Rectal smooth muscle tissue (tissue), 1 donor: ENCODE results near the gene MYO1E.

Experiments used
- H3K27ac ChIP-seq: one replicate; pipeline ENCODE4 v1.7.0; 2013; ENCODE audit warnings: low read depth, low read length, inconsistent platforms
- H3K27me3 ChIP-seq: one replicate; pipeline ENCODE4 v1.7.0; 2013; ENCODE audit warnings: low read length; ENCODE audit not compliant: control insufficient read depth, insufficient read depth
- H3K36me3 ChIP-seq: one replicate; pipeline ENCODE4 v1.7.0; 2013; ENCODE audit warnings: low read length; ENCODE audit not compliant: control insufficient read depth, insufficient read depth
- H3K4me1 ChIP-seq: one replicate; pipeline ENCODE4 v1.7.0; 2013; ENCODE audit warnings: low read length; ENCODE audit not compliant: control insufficient read depth, insufficient read depth
- H3K4me3 ChIP-seq: one replicate; pipeline ENCODE4 v1.7.0; 2013; ENCODE audit warnings: low read length
- H3K9ac ChIP-seq: one replicate; pipeline ENCODE4 v1.7.0; 2013; ENCODE audit warnings: low read length

Gene MYO1E

DNA sequence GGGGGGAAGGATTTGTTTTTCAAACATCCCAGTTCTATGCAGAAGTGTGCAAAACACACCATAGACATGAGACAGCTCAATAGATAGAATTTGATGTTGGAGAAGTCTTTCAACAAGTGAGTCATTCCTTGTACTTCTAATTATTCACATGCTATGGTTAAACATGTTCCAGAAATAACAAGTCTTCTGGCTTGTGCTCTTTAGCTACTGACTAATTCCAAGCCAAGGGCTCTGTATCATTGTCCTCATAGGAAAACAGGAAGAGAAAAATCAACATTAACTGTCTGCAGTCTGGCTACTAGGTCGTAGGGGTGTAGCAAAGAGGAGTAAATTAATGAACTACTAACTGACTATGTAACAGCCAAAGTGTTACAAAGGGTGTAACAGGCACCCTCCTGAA lies 140.2 kb downstream of the MYO1E start:
- Histone ChIP-seq H3K27me3 (no peaks in the 10 kb centered on the region), H3K27ac (no peak overlapping the region), H3K4me1 (no peaks in the 10 kb centered on the region), H3K4me3 (no peak overlapping the region), H3K9ac (no peak overlapping the region), H3K36me3 (peaks cover 10% of the 10 kb centered on the region)

DNA sequence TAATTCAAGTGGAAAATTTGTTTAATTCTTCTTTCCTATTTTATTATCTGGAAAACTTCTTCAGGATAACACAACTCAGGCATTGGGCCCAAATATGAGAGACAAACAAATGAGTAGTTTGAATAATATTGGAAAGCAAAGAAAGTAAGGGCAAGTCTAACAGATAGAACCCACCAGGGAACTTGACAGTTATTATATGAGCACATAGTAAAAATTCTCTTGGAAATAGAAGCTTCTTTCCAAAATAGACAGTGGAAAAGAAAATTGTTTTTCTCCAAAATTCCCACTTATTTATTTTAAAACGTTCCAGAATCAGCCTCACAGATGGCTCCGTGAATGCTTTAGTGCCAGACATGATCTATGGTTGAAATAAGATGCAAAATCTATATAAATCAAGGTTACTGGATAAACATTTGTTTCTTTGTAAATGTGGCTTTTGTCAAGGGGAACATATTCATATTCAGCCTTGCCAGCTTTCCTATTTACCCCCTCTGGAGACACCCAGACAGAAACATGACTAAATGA lies 142.1 kb downstream of the MYO1E start:
- H3K9ac ChIP-seq, result no peak overlapping the region
- H3K27ac ChIP-seq, result no peak overlapping the region
- no peaks in the 10 kb centered on the region for H3K27me3 ChIP-seq
- peaks cover 10% of the 10 kb centered on the region for H3K36me3 ChIP-seq
- H3K4me1 ChIP-seq, result no peaks in the 10 kb centered on the region
- H3K4me3 ChIP-seq, result no peak overlapping the region

DNA sequence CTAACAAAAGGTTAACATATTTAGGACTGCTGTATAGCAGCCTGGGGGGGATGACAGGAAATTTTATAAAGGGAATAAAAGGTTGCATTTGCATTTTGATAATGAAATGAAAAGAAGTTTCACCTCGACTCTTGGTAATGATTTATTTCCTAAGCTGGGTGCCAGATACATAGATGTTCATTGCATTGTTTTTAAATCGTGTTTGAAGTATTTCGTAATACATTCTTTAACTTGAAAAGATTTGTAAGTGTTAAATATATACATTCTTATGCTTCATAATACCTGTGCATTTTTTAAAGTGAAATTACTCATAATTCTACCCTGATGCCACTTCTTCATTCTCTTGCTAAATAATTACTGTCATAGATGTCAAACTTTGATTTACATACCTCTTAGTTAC lies 143.2 kb downstream of the MYO1E start:
- Histone ChIP-seq H3K27ac (no peak overlapping the region), H3K27me3 (no peaks in the 10 kb centered on the region), H3K4me1 (no peaks in the 10 kb centered on the region)

DNA sequence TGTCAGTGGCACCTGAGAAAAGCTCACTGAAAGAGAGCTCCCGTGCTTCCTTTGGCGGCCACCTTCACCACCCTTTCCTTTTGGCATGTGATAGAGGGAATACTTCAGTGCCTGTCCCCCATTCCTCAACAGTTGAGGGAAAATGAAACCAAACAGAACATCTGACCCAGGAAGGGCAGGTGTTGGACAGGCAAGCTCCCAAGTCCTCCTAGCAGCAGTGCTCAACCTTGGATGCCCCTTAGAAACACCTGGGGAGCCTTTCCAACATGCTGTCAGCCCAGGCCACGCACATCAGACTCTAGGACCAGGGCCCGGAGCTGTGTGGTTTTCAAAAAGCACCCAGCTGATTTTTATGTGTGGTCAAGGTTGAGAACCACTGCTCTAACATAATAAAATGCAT lies 143.7 kb downstream of the MYO1E start:
- no peaks in the 10 kb centered on the region for H3K27me3 ChIP-seq
- H3K4me1 ChIP-seq, result no peaks in the 10 kb centered on the region
- H3K36me3 ChIP-seq, result peaks cover 12% of the 10 kb centered on the region
- no peak overlapping the region for H3K4me3 ChIP-seq
- no peak overlapping the region for H3K9ac ChIP-seq
- H3K27ac ChIP-seq, result no peak overlapping the region

More for the DNA sequence above, 143.2 kb downstream of the MYO1E start:
- H3K4me3 ChIP-seq, result no peak overlapping the region
- H3K36me3 ChIP-seq, result peaks cover 12% of the 10 kb centered on the region
- H3K9ac ChIP-seq, result no peak overlapping the region

DNA sequence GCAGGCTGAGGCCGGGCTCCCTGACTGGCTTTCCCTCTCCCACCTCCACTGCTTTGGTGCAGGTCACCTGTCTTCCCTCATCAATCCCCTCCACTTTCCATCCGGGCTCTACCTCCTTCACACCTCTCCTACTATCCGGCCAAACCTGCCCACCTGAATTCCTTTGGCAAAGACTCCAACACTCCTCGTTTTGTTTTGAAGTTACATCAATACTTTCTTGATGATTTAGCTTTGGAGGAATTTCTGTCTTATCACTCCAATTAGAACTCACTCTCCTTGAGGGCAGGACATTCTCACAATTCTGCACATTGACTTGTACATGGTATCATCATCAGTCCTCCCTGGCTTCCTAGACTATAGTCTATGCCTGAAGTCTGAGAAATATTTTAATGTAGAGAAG lies 145.7 kb downstream of the MYO1E start:
- no peak overlapping the region for H3K9ac ChIP-seq
- H3K4me1 ChIP-seq, result peaks cover 8% of the 10 kb centered on the region
- H3K4me3 ChIP-seq, result no peak overlapping the region
- H3K36me3 ChIP-seq, result peaks cover 12% of the 10 kb centered on the region
- H3K27me3 ChIP-seq, result no peaks in the 10 kb centered on the region
- no peak overlapping the region for H3K27ac ChIP-seq

DNA sequence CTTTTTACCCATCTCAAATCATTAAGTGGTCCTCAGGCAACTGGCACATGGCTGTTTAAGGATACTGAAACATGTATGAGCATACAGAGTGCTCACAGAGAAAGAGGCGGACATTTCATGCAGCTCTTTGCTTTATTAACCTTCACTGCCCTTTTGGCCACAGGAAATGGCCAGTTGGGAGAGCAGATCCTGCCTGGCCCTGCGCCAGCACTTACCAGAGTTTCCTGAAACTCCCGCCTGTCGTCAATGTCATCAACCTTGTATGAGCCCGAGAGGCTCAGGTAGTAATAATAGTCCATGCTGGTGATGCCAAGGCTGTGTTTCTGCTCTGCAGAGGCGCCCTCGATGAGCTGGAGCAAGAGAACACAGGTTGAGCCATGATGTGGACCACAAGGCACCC lies 148.2 kb downstream of the MYO1E start:
- Histone ChIP-seq H3K27me3 (no peaks in the 10 kb centered on the region), H3K4me1 (peaks cover 8% of the 10 kb centered on the region), H3K9ac (no peak overlapping the region), H3K36me3 (peaks cover 4% of the 10 kb centered on the region), H3K27ac (no peak overlapping the region), H3K4me3 (no peak overlapping the region)

DNA sequence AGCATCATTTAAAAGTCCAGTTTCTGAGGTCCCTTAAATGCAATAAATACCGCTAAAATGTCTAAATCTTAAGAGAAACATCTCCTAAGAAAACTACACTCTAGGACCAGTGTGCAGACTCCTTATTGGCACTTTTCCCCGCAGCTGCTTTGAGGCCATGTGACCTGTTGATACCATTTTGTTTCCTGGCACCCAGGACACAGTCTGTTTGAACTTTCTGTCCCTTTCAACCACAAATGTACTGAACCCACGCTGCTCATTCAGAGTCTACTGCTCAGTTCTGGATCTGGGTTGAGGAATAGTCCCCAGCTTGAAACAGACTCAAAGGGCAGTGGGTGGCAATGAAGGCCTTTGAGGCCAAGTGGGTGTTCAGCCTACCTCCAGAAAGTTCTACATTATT lies 148.9 kb downstream of the MYO1E start:
- H3K4me3 ChIP-seq, result no peak overlapping the region
- H3K27me3 ChIP-seq, result no peaks in the 10 kb centered on the region
- H3K9ac ChIP-seq, result no peak overlapping the region
- peaks cover 4% of the 10 kb centered on the region for H3K36me3 ChIP-seq
- H3K27ac ChIP-seq, result no peak overlapping the region
- peaks cover 8% of the 10 kb centered on the region for H3K4me1 ChIP-seq

DNA sequence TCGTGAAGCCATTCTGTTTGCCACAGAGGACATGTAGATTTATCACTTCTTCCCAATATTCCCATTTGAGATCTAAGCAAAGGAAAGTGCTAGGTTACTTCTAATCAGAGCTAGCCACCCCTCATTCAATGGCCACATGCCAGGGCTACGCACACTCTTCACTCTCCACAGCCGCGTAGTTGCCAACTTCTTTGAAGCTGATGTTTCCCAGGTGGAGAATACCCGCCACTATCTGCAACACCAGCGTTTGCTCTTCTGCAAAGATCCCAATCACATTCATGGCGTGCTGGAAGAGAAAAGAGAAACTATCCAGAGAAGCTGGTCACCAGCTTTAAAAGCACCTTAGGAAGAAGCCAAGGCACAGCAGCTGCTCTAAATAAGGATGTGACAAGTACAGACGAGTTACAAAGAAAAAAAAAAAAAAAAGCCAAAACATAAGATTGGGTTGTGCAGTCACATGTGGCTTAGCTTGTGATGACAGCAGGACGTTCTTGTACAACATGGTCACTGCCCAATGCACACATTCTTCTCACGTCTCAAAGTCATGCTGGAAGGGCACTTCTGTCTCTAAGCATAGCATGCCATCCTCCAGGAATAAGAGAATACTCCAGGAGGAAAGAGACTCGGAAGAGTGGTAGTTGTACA lies 149.6 kb downstream of the MYO1E start:
- Histone ChIP-seq H3K9ac (no peak overlapping the region), H3K36me3 (peaks cover 4% of the 10 kb centered on the region), H3K4me1 (peaks cover 8% of the 10 kb centered on the region), H3K4me3 (no peak overlapping the region), H3K27ac (no peak overlapping the region), H3K27me3 (no peaks in the 10 kb centered on the region)

DNA sequence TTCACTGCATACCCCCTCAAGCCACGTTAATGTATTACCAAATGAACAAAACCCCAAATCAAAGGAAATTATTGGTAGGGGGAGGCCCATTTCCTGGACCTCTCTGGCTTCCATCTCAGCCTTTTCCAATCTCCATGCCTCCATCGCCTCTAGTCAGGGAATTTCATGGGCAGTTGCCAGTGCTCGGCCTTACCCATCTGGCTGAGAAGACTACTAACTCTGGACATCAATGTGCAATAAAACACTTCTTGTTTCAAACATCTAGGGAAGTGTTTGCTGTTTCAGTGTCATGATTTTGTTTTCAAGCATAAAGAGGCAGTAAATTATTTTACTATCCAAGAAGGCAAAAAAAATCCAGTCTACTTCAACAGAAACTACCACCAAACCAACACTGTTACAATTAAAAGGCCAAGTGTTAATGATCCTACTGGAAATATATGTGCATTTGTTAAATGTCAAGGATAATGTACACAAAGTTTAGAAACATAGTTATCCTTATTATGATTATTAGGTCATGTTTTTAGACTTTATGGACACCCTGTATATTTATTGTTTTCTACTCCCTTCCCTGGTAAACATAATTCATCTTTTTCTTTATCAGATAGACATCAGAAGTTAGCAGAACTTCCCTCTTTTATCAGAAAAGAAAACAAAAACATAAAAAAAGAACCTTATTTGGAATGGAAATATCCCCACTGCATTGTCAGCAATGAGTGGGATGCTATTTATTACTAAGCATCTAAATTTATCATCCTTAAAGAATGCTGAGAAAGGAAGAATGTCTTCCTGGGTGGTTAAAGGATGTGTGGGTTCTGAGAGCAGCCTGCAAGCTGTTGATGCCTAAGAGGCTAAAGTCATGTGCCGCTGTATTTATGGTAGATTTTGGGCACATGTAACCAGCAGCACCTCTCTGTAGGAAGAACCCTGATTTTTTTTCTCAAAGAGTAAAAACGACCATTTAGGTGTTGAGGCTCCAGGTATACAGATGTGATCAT lies 150.9 kb downstream of the MYO1E start:
- peaks cover 8% of the 10 kb centered on the region for H3K4me1 ChIP-seq
- no peak overlapping the region for H3K27ac ChIP-seq
- H3K36me3 ChIP-seq, result peaks cover 3% of the 10 kb centered on the region
- H3K27me3 ChIP-seq, result no peaks in the 10 kb centered on the region
- H3K4me3 ChIP-seq, result no peak overlapping the region
- H3K9ac ChIP-seq, result no peak overlapping the region

DNA sequence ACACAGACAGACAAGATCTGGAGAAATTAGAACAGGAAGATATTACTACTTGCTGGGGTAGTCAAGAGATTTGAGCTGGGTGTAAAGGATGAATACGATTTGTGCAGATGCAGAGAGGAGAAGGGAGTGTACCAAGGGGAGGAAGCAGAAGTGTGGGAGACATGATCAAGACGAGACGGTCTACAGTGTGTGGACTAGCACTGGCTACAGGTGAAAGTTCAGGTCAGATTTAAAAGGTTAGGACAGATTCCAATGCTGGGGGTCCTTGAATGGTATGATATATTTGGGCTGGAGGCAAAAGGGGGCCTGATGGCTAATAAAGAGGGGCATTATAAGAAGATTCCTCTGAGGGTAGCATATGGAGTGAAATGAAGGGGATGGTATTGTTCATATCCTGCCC lies 154.0 kb downstream of the MYO1E start:
- Histone ChIP-seq H3K36me3 (peaks cover 10% of the 10 kb centered on the region), H3K27me3 (no peaks in the 10 kb centered on the region), H3K4me1 (peaks cover 8% of the 10 kb centered on the region), H3K4me3 (no peak overlapping the region), H3K9ac (no peak overlapping the region), H3K27ac (no peak overlapping the region)

DNA sequence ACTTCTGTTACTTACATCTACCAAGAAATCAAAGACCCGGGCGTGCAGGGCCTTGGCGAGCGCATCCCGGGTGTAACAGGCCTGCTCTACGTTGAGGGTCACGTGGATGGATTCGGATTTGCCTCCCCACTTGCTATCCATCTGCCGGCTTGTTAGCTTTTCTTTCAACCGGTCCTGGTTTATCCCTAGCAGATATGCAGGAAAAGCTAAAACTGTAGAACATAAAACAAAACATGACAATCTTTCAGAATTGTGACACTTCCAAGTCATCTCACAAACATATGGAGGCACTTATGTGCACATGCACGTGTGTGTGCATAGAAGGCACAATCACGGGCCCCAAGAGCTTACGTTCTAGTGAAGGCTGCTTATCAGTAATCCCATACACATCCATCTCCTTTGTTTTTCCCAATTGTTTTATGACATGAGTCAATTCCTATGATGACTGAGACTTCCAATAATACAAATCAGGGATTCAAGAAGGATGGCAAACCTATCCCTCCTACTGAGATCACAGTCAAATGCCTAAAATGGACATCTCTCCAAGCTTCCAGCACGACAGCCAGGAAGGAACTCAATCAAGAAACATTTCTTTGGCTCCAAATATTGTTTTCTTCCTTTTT lies 154.7 kb downstream of the MYO1E start:
- Histone ChIP-seq H3K4me3 (no peak overlapping the region), H3K4me1 (peaks cover 8% of the 10 kb centered on the region), H3K36me3 (peaks cover 11% of the 10 kb centered on the region), H3K27ac (no peak overlapping the region), H3K9ac (no peak overlapping the region), H3K27me3 (no peaks in the 10 kb centered on the region)

DNA sequence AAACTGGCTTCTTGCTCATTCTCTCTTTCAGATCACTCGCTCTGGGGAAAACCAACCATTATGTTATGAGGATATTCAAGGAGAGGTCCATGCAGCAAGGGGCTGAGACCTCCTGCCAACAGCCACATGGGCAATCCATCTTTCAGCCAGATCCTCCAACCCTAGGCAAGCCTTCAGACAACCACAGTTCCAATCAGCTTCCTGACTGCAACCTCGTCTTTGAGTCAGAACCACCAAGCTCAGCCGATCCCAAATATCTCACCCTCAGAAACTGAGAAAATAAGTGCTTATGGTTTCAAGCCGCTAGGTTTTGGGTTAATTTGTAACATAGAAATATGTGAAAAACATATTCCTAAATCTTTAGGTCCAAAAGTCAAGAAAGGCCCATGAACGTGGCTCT lies 155.8 kb downstream of the MYO1E start:
- Histone ChIP-seq H3K4me3 (no peak overlapping the region), H3K9ac (no peak overlapping the region), H3K4me1 (no peaks in the 10 kb centered on the region), H3K36me3 (peaks cover 11% of the 10 kb centered on the region), H3K27ac (no peak overlapping the region), H3K27me3 (no peaks in the 10 kb centered on the region)
